ENCODE data around the gene BFSP2.

DNA sequence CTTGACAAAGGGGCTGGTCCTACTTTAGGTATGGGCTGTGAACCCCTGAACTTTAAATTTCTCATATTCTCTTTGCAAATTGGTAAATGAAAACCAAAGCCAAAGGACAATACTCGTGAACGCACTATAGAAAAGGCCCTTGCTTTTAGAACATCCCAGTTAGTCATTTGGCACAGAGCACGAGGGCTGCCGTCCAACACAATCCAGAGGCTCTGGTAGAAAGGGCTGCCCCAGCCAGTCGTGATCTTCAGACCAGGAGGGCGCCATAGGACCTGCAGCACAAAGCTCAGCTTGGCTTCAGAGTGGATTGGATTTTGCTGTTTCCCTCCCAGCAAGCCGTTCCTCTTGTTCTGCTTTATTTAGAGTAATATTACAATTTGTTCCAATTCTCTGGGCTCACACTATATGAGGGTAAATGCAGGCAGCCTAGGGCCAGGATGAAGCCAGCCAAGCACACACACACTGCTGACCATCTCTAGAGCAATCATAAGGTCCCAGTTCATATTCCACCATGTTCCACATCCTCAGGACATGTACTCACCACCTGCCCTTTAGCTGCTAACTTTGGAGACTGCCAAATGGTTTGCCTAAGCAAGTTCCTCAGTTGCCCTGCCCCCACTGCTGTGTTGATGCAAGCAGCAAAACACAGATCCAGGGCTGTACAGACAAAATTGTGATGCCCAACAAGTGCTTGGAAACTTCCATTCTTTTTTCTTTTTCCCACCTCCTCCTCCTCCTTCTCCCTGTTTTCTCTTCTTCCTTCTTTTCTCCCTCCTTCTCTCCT, 6.0 kb upstream of the BFSP2 start:
- TF ChIP-seq SIN3A (IDR thresholded peaks at IDR 0.05; ENCODE audit: borderline replicate concordance, insufficient read depth, low read depth, low read length) = no peak
- TF ChIP-seq, protein P1, sequence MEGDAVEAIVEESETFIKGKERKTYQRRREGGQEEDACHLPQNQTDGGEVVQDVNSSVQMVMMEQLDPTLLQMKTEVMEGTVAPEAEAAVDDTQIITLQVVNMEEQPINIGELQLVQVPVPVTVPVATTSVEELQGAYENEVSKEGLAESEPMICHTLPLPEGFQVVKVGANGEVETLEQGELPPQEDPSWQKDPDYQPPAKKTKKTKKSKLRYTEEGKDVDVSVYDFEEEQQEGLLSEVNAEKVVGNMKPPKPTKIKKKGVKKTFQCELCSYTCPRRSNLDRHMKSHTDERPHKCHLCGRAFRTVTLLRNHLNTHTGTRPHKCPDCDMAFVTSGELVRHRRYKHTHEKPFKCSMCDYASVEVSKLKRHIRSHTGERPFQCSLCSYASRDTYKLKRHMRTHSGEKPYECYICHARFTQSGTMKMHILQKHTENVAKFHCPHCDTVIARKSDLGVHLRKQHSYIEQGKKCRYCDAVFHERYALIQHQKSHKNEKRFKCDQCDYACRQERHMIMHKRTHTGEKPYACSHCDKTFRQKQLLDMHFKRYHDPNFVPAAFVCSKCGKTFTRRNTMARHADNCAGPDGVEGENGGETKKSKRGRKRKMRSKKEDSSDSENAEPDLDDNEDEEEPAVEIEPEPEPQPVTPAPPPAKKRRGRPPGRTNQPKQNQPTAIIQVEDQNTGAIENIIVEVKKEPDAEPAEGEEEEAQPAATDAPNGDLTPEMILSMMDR (IDR thresholded peaks at IDR 0.05) = no peak

Data from Panc1 (cell line).